ENCODE data around the gene FRMPD4.

DNA sequence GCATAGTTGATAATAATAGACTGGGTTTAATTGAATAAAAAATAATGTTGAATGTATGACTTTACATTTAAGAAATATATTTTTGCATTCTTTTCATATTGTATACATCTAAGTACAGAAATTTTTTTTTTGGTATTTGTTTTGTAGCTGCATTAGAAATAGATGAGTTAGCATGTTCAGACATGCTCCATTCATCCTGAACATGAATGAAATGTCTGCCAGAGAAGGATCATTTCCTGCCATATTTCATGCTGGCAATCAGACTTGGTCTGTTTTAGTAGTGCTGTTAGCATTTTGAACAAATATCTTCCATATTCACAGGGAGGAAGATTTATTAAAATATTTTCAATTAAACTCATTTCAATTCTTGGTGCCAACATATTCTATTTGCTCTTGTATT is 98.9 kb downstream of the FRMPD4 start:
- TF ChIP-seq, protein P1, sequence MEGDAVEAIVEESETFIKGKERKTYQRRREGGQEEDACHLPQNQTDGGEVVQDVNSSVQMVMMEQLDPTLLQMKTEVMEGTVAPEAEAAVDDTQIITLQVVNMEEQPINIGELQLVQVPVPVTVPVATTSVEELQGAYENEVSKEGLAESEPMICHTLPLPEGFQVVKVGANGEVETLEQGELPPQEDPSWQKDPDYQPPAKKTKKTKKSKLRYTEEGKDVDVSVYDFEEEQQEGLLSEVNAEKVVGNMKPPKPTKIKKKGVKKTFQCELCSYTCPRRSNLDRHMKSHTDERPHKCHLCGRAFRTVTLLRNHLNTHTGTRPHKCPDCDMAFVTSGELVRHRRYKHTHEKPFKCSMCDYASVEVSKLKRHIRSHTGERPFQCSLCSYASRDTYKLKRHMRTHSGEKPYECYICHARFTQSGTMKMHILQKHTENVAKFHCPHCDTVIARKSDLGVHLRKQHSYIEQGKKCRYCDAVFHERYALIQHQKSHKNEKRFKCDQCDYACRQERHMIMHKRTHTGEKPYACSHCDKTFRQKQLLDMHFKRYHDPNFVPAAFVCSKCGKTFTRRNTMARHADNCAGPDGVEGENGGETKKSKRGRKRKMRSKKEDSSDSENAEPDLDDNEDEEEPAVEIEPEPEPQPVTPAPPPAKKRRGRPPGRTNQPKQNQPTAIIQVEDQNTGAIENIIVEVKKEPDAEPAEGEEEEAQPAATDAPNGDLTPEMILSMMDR (IDR thresholded peaks at IDR 0.05) = no peak
- no peak for TF ChIP-seq POLR2A (IDR thresholded peaks at IDR 0.05)

Measured in tibial nerve (tissue), 3 donors.